ENCODE data around the gene RYR2. TPM values are rescaled to one million over a fixed set of nuclear protein-coding genes. Genes with fewer than 3 reads are reported as not detected.

RYR2 gene
- total RNA-seq, 1 experiment from 2014 or later = 0.03 TPM

DNA sequence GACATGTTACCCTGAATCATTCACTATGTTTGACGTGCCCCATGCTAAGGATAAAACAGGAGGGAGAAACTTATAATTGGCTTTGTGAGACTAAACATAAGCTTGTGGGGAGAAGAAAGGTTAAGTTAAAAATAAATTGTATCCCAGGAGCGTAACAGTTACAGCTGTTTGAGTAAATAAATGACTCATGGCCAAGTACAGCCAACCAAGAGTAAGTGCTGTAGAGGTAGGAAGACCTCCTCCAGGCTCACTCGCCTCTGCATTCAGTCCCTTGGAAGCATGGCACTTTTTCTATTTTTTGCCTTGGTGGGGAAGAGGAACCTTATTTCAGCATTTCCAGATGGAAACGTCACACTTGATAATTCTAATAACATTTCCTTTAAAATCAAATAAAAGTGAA lies 732.3 kb downstream of the RYR2 start:
- Histone ChIP-seq H3K36me3 (ENCODE audit: control insufficient read depth, insufficient read depth, low read length) (no peaks in the 10 kb centered on the region), H3K4me1 (ENCODE audit: control insufficient read depth, insufficient read depth, low read length) (no peaks in the 10 kb centered on the region), H3K27me3 (ENCODE audit: control insufficient read depth, insufficient read depth, low read length) (no peaks in the 10 kb centered on the region), H3K4me3 (ENCODE audit: low read depth in 2 of 2, low read length in 2 of 2) (no peak overlapping the region), H3K27ac (ENCODE audit: low read length) (no peak overlapping the region), H3K9me3 (ENCODE audit: control insufficient read depth, insufficient read depth, low read depth, low read length) (no peaks in the 10 kb centered on the region)
- in situ Hi-C loops (cut with HindIII; ENCODE audit: low pct_unique_long_range_greater_than_20kb, low sequenced_read_pairs) (no loop called here), intact Hi-C loops (cut with micrococcal nuclease; ENCODE audit: unreplicated experiment) (no loop called here)
- TF ChIP-seq, protein P1, sequence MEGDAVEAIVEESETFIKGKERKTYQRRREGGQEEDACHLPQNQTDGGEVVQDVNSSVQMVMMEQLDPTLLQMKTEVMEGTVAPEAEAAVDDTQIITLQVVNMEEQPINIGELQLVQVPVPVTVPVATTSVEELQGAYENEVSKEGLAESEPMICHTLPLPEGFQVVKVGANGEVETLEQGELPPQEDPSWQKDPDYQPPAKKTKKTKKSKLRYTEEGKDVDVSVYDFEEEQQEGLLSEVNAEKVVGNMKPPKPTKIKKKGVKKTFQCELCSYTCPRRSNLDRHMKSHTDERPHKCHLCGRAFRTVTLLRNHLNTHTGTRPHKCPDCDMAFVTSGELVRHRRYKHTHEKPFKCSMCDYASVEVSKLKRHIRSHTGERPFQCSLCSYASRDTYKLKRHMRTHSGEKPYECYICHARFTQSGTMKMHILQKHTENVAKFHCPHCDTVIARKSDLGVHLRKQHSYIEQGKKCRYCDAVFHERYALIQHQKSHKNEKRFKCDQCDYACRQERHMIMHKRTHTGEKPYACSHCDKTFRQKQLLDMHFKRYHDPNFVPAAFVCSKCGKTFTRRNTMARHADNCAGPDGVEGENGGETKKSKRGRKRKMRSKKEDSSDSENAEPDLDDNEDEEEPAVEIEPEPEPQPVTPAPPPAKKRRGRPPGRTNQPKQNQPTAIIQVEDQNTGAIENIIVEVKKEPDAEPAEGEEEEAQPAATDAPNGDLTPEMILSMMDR (IDR thresholded peaks at IDR 0.05) = no peak
- TF ChIP-seq TCF7L2 (IDR thresholded peaks at IDR 0.05; ENCODE audit: low read depth, low read length) (no peak), SIN3A (IDR thresholded peaks at IDR 0.05; ENCODE audit: borderline replicate concordance, insufficient read depth, low read depth, low read length) (no peak), POLR2AphosphoS5 (IDR thresholded peaks at IDR 0.05; ENCODE audit: low read depth, low read length) (no peak)
- TF ChIP-seq, protein P2, sequence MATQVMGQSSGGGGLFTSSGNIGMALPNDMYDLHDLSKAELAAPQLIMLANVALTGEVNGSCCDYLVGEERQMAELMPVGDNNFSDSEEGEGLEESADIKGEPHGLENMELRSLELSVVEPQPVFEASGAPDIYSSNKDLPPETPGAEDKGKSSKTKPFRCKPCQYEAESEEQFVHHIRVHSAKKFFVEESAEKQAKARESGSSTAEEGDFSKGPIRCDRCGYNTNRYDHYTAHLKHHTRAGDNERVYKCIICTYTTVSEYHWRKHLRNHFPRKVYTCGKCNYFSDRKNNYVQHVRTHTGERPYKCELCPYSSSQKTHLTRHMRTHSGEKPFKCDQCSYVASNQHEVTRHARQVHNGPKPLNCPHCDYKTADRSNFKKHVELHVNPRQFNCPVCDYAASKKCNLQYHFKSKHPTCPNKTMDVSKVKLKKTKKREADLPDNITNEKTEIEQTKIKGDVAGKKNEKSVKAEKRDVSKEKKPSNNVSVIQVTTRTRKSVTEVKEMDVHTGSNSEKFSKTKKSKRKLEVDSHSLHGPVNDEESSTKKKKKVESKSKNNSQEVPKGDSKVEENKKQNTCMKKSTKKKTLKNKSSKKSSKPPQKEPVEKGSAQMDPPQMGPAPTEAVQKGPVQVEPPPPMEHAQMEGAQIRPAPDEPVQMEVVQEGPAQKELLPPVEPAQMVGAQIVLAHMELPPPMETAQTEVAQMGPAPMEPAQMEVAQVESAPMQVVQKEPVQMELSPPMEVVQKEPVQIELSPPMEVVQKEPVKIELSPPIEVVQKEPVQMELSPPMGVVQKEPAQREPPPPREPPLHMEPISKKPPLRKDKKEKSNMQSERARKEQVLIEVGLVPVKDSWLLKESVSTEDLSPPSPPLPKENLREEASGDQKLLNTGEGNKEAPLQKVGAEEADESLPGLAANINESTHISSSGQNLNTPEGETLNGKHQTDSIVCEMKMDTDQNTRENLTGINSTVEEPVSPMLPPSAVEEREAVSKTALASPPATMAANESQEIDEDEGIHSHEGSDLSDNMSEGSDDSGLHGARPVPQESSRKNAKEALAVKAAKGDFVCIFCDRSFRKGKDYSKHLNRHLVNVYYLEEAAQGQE (IDR thresholded peaks at IDR 0.05; ENCODE audit: insufficient read depth in 1 of 2, low read depth in 2 of 2, low read length in 1 of 2) = no peak
- no peak for ATAC-seq
- ChIA-PET CTCF (no interaction called here), POLR2A (no interaction called here)
- no TSS peak for BruUV-seq (replicated peaks)
- no peak for DNase-seq (ENCODE audit: low read depth, low spot score)

- ATAC-seq = no peak
- DNase-seq (ENCODE audit: low read depth, low spot score) = no peak
- Histone ChIP-seq H3K36me3 (ENCODE audit: control insufficient read depth, insufficient read depth, low read length) (no peaks in the 10 kb centered on the region), H3K4me1 (ENCODE audit: control insufficient read depth, insufficient read depth, low read length) (no peaks in the 10 kb centered on the region), H3K27ac (ENCODE audit: low read length) (no peak overlapping the region), H3K4me3 (ENCODE audit: low read depth in 2 of 2, low read length in 2 of 2) (no peak overlapping the region), H3K27me3 (ENCODE audit: control insufficient read depth, insufficient read depth, low read length) (no peaks in the 10 kb centered on the region), H3K9me3 (ENCODE audit: control insufficient read depth, insufficient read depth, low read depth, low read length) (no peaks in the 10 kb centered on the region)
- BruUV-seq (replicated peaks) = no TSS peak
- in situ Hi-C loops (cut with HindIII; ENCODE audit: low pct_unique_long_range_greater_than_20kb, low sequenced_read_pairs) = no loop called here
- intact Hi-C loops (cut with micrococcal nuclease; ENCODE audit: unreplicated experiment) = no loop called here
- POLR2A ChIA-PET = no interaction called here
- CTCF ChIA-PET = no interaction called here
- TF ChIP-seq TCF7L2 (IDR thresholded peaks at IDR 0.05; ENCODE audit: low read depth, low read length) = no peak
- no peak for TF ChIP-seq SIN3A (IDR thresholded peaks at IDR 0.05; ENCODE audit: borderline replicate concordance, insufficient read depth, low read depth, low read length)
- TF ChIP-seq, protein P2 (IDR thresholded peaks at IDR 0.05; ENCODE audit: insufficient read depth in 1 of 2, low read depth in 2 of 2, low read length in 1 of 2) = no peak
These were observed 737.4 kb downstream of the RYR2 start for GRCh38 chr1:237779356-237779755.

All from Panc1 (cell line).